HT-29 (cell line): Measurements from ENCODE around the gene ZNF436. TPM values are rescaled to one million over a fixed set of nuclear protein-coding genes. Genes with fewer than 3 reads are reported as not detected.
"Not testable (repeated sequence)": the region's sequence is repeated elsewhere in the genome, so short reads cannot be mapped to it uniquely, and the experiment has no call there.

Experiments used
- DNase-seq: peaks from one replicate; pipeline ENCODE4 v3.0.0-alpha.2; 2015; ENCODE audit warnings: low spot score
- total RNA-seq: library from RNA; depleted of rRNA; stranded (reverse); fragments of >200 nt; shearing (Covaris generic); gene quantifications from 2 replicates; pipeline ENCODE4 v1.2.3, GENCODE V29; 2014; rRNA removed

Gene ZNF436
- total RNA-seq, 1 experiment from 2014 or later: 2.7 TPM

DNA sequence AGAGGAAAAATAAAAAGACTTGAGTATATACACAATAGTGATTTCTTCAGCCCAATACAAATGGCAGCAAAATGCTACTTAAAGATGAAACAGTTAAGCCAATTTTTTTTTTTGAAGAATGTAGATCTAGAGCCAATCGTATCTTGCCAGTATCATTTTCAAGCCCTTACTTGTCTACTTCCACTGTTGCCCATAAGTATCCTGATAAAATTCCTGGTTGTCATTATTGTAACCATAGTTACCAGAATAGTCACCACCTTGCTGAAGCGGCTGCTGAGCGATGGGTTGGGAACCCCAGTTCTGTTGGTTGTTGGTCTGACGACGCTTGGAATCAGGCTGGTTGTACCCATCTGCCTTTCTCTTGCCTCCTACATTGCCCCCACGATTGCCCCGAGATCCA is 59.4 kb downstream of the ZNF436 start:
- not testable (repeated sequence) for DNase-seq

Other genes with a start within 250 kb of the ZNF436 start
- gene LUZP1, start 201.0 kb downstream of the ZNF436 start, total RNA-seq: 14.4 and 16.4 TPM in 2 replicates
- 0.83 and 1.0 TPM in 2 replicates for gene HTR1D, start 152.3 kb downstream of the ZNF436 start, total RNA-seq
- gene HNRNPR, start 25.6 kb downstream of the ZNF436 start, total RNA-seq: 101 and 130 TPM in 2 replicates
- 2.1 and 2.3 TPM in 2 replicates for gene TCEA3, start 54.9 kb upstream of the ZNF436 start, total RNA-seq
- 3.1 and 4.3 TPM in 2 replicates for gene ASAP3, start 114.3 kb upstream of the ZNF436 start, total RNA-seq
- 4.7 TPM in 2 replicates for gene E2F2, start 161.4 kb upstream of the ZNF436 start, total RNA-seq
- gene ID3, start 189.7 kb upstream of the ZNF436 start, total RNA-seq: 1.3 and 3.4 TPM in 2 replicates